Measurements from ENCODE around the gene FPGS.

FPGS gene

DNA sequence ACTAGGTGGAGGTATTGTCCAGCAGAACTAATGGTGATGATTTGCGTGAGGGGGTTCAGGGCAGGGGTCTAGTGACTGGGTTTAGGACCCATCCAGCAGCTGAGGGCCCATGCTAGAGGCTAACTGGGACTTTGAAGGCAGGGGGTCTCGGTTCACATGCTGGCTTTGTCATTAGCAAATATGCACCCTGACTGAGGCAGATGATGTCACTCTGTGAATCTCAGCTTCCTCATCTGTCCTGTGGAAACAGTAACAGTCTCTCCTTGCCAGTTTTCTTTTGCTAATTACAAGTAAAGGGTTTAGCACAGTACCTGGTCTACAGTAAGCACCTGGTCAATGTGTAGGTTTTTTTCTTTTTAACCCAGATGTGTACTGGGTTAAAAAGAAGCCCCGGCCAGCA is 29.4 kb upstream of the FPGS start:
- TF ChIP-seq, protein P1, sequence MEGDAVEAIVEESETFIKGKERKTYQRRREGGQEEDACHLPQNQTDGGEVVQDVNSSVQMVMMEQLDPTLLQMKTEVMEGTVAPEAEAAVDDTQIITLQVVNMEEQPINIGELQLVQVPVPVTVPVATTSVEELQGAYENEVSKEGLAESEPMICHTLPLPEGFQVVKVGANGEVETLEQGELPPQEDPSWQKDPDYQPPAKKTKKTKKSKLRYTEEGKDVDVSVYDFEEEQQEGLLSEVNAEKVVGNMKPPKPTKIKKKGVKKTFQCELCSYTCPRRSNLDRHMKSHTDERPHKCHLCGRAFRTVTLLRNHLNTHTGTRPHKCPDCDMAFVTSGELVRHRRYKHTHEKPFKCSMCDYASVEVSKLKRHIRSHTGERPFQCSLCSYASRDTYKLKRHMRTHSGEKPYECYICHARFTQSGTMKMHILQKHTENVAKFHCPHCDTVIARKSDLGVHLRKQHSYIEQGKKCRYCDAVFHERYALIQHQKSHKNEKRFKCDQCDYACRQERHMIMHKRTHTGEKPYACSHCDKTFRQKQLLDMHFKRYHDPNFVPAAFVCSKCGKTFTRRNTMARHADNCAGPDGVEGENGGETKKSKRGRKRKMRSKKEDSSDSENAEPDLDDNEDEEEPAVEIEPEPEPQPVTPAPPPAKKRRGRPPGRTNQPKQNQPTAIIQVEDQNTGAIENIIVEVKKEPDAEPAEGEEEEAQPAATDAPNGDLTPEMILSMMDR (IDR thresholded peaks at IDR 0.05): no peak

DNA sequence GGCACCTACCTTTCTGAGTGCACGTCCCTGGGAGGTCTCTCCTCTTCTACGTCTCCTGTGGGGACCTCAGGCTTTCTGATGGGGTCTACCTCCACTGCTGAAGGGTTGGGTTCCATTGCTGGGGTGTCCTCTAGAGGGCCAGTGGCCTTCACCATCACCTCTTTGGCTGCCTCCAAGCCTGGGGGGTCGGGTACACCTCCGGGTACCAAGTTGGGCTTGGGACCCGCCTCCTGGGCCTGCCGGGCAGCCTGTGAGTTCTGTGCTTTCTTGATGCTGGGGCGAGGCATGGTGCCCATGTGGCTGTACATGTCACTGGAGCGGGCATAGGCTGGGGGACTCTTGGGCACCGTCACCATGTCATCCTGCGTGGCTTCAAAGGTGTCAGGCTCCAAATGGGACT is 28.7 kb upstream of the FPGS start:
- TF ChIP-seq, protein P1 (IDR thresholded peaks at IDR 0.05): no peak

DNA sequence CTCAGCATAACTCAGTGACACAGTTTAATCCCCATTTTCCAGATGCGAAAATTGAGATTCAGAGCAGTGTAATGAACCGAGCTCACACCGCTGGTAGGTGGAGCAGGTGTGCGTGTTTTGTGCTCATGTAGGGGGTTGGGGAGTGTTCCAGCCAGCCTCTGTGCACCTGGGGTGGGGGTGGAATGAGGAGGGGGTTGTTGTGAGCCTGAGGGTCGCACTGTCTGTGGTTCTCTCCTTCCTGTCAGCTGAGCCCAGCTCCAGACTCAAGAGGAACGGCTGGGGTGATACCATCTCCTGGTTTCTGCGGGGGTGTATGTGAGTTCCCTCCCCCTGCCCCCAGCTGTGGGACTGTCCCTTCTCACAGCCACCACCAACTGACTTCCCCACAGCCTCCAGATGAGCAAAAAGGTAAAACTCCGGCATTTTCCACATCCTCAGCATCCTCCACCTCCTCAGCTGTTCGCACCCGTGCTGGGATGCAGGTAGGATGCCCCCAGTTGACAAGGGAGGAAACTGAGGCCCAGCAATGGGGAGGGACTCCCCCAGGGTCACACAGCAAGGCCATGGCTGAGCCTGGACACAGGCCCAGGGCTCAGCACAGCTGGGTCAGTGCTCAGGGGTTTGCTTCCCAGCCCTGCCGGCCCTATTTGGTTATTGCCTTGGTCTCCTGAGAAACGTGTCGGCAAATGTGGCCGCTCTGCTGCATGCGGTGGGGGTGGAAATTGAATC is 26.3 kb upstream of the FPGS start:
- TF ChIP-seq, protein P1 (IDR thresholded peaks at IDR 0.05): no peak

DNA sequence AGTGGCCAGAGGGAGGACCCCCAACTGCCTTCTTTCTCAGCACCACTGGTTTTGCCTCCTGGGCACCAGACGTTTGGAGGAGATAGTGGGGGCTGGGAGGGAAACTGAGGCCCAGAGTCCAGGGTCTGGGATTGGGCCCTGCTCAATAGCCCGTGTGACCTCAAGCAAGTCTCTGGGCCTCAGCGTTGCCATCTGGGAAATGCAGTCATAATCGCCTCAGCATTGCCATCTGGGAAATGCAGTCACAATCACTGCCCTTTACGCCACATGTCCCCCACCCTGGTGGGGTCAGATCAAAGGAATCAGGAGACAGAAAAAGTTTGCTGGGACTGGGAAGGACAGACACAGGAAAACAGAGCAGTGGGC is 25.8 kb upstream of the FPGS start:
- TF ChIP-seq, protein P1 (IDR thresholded peaks at IDR 0.05): no peak

DNA sequence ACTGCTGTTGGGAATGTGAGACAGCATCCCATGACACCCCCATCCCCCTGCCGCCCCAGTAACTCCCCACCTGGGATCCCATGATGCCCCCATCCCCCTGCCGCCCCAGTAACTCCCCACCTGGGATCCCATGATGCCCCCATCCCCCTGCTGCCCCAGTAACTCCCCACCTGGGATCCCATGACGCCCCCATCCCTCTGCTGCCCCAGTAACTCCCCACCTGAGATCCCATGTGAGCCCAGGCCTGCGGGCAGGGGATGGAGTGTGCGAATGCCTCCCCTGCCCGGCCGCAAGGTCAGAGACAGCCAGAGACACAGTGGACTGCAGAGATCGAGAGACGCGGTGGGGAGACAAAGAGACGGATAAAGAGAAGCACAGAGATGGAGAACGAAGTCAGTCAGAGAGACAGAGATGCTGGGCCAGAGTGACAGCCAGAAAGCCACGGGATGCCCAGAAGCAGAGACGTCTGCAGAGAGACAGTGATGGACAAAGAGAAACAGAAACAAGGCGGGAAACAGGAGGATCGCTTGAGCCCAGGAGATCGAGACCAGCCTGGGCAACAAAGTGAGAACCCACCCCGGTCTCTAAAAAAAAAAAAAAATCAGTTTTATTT is 25.2 kb upstream of the FPGS start:
- TF ChIP-seq, protein P1 (IDR thresholded peaks at IDR 0.05): no peak

DNA sequence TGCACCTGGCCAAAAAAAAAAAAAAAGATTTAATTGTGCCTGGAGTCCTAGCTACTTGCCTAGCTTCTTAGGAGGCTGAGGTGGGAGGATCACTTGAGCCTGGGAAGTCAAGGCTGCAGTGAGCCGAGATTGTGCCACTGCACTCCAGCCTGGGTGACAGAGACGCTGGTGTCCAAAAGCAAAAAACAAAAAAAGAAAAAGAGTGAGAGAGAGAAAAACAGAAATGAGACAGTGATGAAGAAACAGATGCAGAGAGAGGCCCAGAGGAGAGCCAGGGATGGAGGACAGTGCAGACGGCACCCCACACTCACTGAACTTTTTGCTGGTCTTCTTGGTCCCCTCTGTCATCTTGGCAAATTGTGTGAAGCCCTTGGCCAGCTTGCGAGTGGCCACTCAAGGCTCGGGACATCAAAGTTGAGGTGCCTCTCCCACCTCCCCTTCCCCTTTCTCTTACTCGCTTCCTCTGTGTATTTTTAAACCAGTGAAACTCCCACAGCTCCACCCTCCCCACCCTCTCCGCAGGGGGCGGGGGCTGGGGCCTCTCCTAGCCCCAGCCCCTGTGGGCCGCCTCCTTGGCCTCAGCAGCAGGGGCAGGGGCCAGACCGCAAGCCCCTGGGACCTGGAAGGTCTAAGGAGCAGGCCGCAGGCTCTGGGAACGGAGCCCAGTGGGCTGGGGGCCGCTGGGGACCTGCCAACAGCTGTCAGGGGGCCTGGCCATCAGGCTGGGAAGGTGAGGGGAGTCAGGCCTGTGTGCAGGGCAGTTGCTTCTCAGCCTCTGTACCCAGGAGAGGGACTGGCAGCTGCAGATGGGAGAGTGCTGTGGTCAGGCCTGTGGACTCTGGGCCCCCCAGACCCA is 24.2 kb upstream of the FPGS start, which contains the start of gene SH2D3C:
Gene SH2D3C, minus strand, starts transcription at position 387 of the 856 bp plus-strand sequence. Its CDS starts 39 bp downstream, at position 348.
- TF ChIP-seq, protein P1 (IDR thresholded peaks at IDR 0.05): no peak

DNA sequence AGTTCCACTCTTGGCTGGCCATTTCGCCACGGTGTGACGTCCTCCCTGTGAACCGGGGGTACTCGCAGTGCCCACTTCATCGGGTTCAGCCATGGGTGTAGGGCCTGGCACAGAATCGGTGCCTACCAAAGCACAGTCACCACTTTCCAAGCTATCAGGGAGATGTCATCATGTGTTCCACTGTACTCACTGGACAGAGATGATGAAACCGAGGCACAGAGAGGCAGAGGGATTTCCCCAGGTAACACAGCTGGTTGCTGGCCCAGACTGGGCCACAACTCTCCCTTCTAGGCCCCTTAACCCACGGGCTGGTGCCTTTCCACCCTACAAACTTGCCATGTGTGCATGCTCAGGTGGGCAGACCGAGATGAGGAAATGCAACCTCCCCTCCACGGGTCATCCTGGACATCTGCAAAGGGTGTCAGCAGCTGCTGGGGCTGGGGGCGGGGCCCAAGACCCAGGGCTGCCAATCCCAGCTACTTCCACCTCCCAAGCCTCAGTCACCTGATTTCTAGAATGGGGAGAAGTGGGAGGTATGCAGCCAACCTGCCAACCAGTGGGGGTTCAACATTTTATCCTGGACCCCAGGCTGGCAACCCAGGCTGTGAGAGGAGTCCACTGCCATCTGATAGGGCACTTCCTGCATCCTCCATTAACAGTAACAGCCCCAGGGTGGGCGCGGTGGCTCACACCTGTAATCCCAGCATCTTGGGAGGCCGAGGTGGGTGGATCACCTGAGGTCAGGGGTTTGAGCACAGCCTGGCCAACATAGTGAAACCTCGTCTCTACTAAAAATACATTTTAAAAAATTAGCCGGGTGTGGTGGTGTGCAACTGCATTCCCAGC is 23.3 kb upstream of the FPGS start:
- TF ChIP-seq, protein P1 (IDR thresholded peaks at IDR 0.05): no peak

Data from LNCAP (cell line).